NCI-H1694 treated with DMSO at 0.1 percent for 48 hours (cell line): ENCODE measurements around the gene CCK.
A peak's percentile ranks its signal among the peaks of the same experiment; 100 is the strongest.
"Not testable (repeated sequence)": the region's sequence is repeated elsewhere in the genome, so short reads cannot be mapped to it uniquely, and the experiment has no call there.

Source experiments
- DNase-seq: peaks from one replicate; lab custom pipeline; 2025; lab: John Stamatoyannopoulos, UW

The CCK gene

GRCh38 chr3:42266085-42266484 is at the start of gene CCK:
TSS of gene CCK (minus strand) at chr3:42266185. CDS start at chr3:42263630, 2,555 bp downstream.
- DNase-seq, result no peak

GRCh38 chr3:42314411-42314810 is 48.4 kb upstream of the CCK start:
- DNase-seq, result no peak

- DNase-seq, result no peak
Measured at GRCh38 chr3:42308651-42309050, 42.7 kb upstream of the CCK start.

- DNase-seq, result no peak
Measured at GRCh38 chr3:42306499-42306898, 40.5 kb upstream of the CCK start.

- no peak for DNase-seq
Measured at GRCh38 chr3:42302924-42303634, 37.1 kb upstream of the CCK start.

GRCh38 chr3:42301446-42302175 is 35.6 kb upstream of the CCK start:
- DNase-seq, result no peak

GRCh38 chr3:42300778-42301177 is 34.8 kb upstream of the CCK start:
- no peak for DNase-seq

- no peak for DNase-seq
Measured at GRCh38 chr3:42300013-42300412, 34.0 kb upstream of the CCK start.

GRCh38 chr3:42298259-42298658 is 32.3 kb upstream of the CCK start:
- DNase-seq, result no peak

- no peak for DNase-seq
Measured at GRCh38 chr3:42292009-42292408, 26.0 kb upstream of the CCK start.

- DNase-seq, result no peak
Measured at GRCh38 chr3:42290966-42291714, 25.2 kb upstream of the CCK start.

- peak; percentile 1 for DNase-seq
Measured at GRCh38 chr3:42289026-42289425, 23.0 kb upstream of the CCK start.

- no peak for DNase-seq
Measured at GRCh38 chr3:42288385-42288784, 22.4 kb upstream of the CCK start.

GRCh38 chr3:42287423-42287822 is 21.4 kb upstream of the CCK start:
- DNase-seq, result not testable (repeated sequence)

- DNase-seq, result no peak
Measured at GRCh38 chr3:42277676-42278075, 11.7 kb upstream of the CCK start.

GRCh38 chr3:42276141-42277132 is 10.5 kb upstream of the CCK start:
- DNase-seq, result no peak

GRCh38 chr3:42275217-42275616 is 9.2 kb upstream of the CCK start:
- DNase-seq, result no peak

- DNase-seq, result no peak
Measured at GRCh38 chr3:42274266-42274665, 8.3 kb upstream of the CCK start.

GRCh38 chr3:42273361-42273760 is 7.4 kb upstream of the CCK start:
- no peak for DNase-seq

GRCh38 chr3:42271786-42272185 is 5.8 kb upstream of the CCK start:
- no peak for DNase-seq

- DNase-seq, result no peak
Measured at GRCh38 chr3:42270561-42270960, 4.6 kb upstream of the CCK start.

GRCh38 chr3:42269647-42270046 is 3.7 kb upstream of the CCK start:
- no peak for DNase-seq
